ENCODE results near the gene NKAIN4.

NKAIN4 gene

DNA sequence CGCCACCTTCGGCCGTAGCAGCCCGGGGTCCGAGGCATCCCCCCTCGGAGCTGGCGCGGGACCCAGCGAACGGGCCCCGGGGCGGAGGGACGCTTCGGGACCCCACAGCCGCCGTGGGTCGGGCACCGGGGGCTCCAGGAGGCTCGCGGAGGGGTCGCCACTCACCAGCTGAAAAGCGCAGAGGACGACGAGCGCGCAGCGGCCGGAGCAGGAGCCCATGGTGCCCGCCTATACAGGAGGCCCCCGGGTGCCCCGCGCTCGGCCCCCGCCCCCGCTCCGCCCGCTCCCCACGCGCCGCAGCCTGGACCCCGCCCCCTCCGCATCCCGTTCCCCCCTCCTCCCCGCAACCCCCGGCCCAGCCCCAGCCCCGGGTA lies at the start of gene NKAIN4:
NKAIN4 (minus strand) TSS at position 232 of the 374 bp plus-strand sequence; CDS start at position 219, 13 bp downstream.
- TF ChIP-seq, protein P1, sequence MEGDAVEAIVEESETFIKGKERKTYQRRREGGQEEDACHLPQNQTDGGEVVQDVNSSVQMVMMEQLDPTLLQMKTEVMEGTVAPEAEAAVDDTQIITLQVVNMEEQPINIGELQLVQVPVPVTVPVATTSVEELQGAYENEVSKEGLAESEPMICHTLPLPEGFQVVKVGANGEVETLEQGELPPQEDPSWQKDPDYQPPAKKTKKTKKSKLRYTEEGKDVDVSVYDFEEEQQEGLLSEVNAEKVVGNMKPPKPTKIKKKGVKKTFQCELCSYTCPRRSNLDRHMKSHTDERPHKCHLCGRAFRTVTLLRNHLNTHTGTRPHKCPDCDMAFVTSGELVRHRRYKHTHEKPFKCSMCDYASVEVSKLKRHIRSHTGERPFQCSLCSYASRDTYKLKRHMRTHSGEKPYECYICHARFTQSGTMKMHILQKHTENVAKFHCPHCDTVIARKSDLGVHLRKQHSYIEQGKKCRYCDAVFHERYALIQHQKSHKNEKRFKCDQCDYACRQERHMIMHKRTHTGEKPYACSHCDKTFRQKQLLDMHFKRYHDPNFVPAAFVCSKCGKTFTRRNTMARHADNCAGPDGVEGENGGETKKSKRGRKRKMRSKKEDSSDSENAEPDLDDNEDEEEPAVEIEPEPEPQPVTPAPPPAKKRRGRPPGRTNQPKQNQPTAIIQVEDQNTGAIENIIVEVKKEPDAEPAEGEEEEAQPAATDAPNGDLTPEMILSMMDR (conservative IDR thresholded peaks at IDR 0.05): no peak
- no peak within 1 kb of the TSS for H3K27ac ChIP-seq

GRCh38 chr20:63303095-63303666 lies 48.9 kb upstream of the NKAIN4 start:
- no peak overlapping the region for H3K27ac ChIP-seq
- TF ChIP-seq, protein P1 (conservative IDR thresholded peaks at IDR 0.05): no peak

DNA sequence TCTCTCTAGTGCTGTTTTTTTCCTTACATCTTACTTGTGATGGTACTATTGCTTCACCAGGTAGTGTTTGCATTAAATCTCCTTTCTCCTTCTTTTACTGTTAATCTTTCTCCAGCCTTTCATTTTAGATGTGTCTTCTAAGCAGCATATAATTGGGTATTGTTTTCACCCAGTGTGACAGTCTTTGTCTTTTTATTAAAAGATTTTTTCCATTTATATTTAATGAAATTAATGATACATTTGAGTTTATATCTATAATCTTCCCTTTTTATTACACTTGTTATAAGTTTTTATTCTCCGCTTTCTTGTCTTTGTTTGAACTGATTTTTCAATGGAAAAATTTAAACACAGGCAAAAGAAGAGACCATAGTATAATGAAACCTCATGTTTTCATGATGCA lies 47.4 kb upstream of the NKAIN4 start:
- no peak overlapping the region for H3K27ac ChIP-seq
- TF ChIP-seq, protein P1 (conservative IDR thresholded peaks at IDR 0.05): no peak

DNA sequence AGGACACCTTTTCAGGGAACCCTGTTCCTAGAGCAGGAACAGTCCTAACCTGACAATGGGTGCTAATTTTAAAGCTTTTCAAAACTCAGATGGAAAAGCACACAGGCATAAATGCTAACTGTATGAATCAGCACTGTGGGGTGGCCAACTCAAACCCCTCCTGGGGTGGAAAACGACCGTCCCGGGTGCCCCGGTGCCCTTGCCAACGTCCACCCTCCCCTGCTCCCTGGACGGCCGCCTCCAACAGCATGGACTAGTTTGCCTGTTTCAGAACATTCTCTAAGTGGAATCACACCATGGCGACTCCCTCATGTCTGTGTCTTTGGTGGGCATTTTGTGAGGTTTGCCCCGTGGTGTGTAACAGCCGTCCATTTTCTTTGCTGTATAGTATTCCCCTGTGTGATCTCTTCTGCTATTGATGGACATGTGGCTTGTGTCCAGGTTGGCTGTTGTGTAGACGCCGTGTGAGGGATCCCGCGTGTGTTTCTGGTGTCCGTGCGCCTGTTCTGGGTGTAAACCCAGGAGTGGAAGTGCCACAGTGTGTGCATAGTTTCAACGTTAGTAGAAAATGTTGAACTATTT lies 44.6 kb upstream of the NKAIN4 start:
- H3K27ac ChIP-seq: no peak overlapping the region
- TF ChIP-seq, protein P1 (conservative IDR thresholded peaks at IDR 0.05): no peak

DNA sequence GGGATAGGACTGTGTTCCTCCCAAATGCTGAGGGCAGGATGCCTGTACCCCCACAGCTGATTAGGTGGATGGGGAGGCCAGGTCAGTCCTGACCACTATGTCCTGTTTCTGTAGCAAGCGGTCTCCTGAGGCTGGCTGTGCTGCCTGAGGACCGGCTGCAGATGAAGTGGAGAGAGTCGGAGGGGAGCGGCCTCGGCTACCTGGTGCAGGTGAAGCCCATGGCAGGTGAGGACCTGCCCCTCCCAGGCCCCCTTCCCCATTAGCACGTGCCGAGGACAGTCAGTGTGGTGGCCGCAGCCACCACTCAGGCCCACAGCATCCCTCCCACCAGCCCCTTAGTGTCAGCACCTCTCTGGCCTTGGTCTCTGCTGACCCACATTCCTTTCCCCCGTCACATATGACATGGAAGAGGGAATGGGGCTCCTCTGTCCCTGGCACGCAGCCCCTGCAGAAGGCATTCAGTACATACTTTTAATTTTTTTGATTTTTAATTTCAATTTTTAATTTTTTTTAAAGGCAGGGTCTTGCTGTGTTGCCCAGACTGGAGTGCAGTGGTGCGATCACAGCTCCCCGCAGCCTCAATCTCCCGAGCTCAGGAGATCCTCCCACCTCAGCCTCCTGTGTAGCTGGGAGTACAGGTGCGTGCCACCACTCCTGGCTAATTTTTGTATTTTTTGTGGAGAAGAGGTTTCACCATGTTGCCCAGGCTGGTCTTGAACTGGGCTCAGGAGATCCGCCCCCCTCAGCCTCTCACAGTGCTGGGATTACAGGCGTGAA lies 43.7 kb upstream of the NKAIN4 start:
- no peak overlapping the region for H3K27ac ChIP-seq
- TF ChIP-seq, protein P1 (conservative IDR thresholded peaks at IDR 0.05): no peak

DNA sequence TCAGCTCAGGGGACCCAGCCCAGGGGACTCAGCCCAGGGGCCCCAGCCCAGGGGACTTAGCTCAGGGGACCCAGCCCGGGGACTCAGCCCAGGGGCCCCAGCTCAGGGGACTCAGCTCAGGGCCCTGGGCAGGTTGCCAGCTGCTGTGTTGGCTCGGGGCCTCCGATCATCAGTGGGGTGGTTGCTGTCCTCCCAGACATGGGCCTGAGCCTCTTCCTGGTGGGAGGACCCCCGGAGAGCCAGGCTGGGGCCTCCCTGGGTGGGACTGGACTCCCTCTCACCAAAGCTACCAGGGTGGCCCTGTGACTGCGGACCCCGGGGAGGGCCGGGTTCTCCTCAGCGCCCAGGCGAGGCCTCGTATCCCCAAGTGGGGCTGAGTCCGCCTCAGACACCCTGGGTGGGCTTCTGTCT lies 43.1 kb upstream of the NKAIN4 start:
- TF ChIP-seq, protein P1 (conservative IDR thresholded peaks at IDR 0.05): no peak
- H3K27ac ChIP-seq: no peak overlapping the region

- H3K27ac ChIP-seq: no peak overlapping the region
- TF ChIP-seq, protein P1 (conservative IDR thresholded peaks at IDR 0.05): no peak
These were observed 42.5 kb upstream of the NKAIN4 start for GRCh38 chr20:63296531-63297299.

All from VCaP (cell line).